ENCODE data around the gene LPP. TPM values are rescaled to one million over a fixed set of nuclear protein-coding genes. Genes with fewer than 3 reads are reported as not detected.

The LPP gene
- total RNA-seq, 4 donors from 2014 or later = 207 to 592 (median 406) TPM

GRCh38 chr3:188925376-188925775 is 771.4 kb downstream of the LPP start:
- Histone ChIP-seq H3K9me3 (no peaks in the 10 kb centered on the region), H3K27ac (no peak overlapping the region), H3K27me3 (no peaks in the 10 kb centered on the region), H3K4me1 (no peaks in the 10 kb centered on the region), H3K4me3 (no peak overlapping the region), H3K36me3 (no peaks in the 10 kb centered on the region)
- no peak for DNase-seq
- in situ Hi-C loops (cut with MboI; ENCODE audit: low pct_ligation_motif_present in 1 of 4, low pct_unique_long_range_greater_than_20kb in 1 of 4, low sequenced_read_pairs in 3 of 4) = no loop called here
- no peak for TF ChIP-seq POLR2AphosphoS5 (IDR thresholded peaks at IDR 0.05)
- TF ChIP-seq POLR2A (IDR thresholded peaks at IDR 0.05) = no peak
- TF ChIP-seq EP300 (IDR thresholded peaks at IDR 0.05; ENCODE audit: low read depth) = no peak
- TF ChIP-seq CTCF (IDR thresholded peaks at IDR 0.05) = no peak
- intact Hi-C loops (cut with DNase I; ENCODE audit: low total_unique reads) = no loop called here
- WGBS, 2 donors (ENCODE audit: low coverage in 1 of 2) = 89 to 95% methylated on average over 3 to 12 of the region's 12 CpGs

GRCh38 chr3:188926111-188926510 is 772.2 kb downstream of the LPP start:
- Histone ChIP-seq H3K4me3 (no peak overlapping the region), H3K36me3 (no peaks in the 10 kb centered on the region), H3K27ac (no peak overlapping the region), H3K9me3 (no peaks in the 10 kb centered on the region), H3K27me3 (no peaks in the 10 kb centered on the region), H3K4me1 (no peaks in the 10 kb centered on the region)
- in situ Hi-C loops (cut with MboI; ENCODE audit: low pct_ligation_motif_present in 1 of 4, low pct_unique_long_range_greater_than_20kb in 1 of 4, low sequenced_read_pairs in 3 of 4) = no loop called here
- TF ChIP-seq POLR2A (IDR thresholded peaks at IDR 0.05) (no peak), EP300 (IDR thresholded peaks at IDR 0.05; ENCODE audit: low read depth) (no peak), CTCF (IDR thresholded peaks at IDR 0.05) (no peak), POLR2AphosphoS5 (IDR thresholded peaks at IDR 0.05) (no peak)
- WGBS, 2 donors (ENCODE audit: low coverage in 1 of 2) = 87 to 100% methylated on average over 3 to 4 of the region's 4 CpGs
- intact Hi-C loops (cut with DNase I; ENCODE audit: low total_unique reads) = no loop called here
- no peak for DNase-seq

GRCh38 chr3:188926741-188927511 is 773.0 kb downstream of the LPP start:
- WGBS, 2 donors (ENCODE audit: low coverage in 1 of 2) = 80 to 86% methylated on average over 1 to 9 of the region's 9 CpGs
- H3K27ac ChIP-seq = no peak overlapping the region

GRCh38 chr3:188927971-188928370 is 774.0 kb downstream of the LPP start:
- no peak for TF ChIP-seq POLR2A (IDR thresholded peaks at IDR 0.05)
- Histone ChIP-seq H3K9me3 (no peaks in the 10 kb centered on the region), H3K27me3 (no peaks in the 10 kb centered on the region), H3K4me1 (no peaks in the 10 kb centered on the region), H3K4me3 (no peak overlapping the region), H3K27ac (no peak overlapping the region), H3K36me3 (no peaks in the 10 kb centered on the region)
- no peak for DNase-seq
- in situ Hi-C loops (cut with MboI; ENCODE audit: low pct_ligation_motif_present in 1 of 4, low pct_unique_long_range_greater_than_20kb in 1 of 4, low sequenced_read_pairs in 3 of 4) = no loop called here
- intact Hi-C loops (cut with DNase I; ENCODE audit: low total_unique reads) = no loop called here

More at GRCh38 chr3:188926741-188927511, 773.0 kb downstream of the LPP start:
- in situ Hi-C loops (cut with MboI; ENCODE audit: low pct_ligation_motif_present in 1 of 4, low pct_unique_long_range_greater_than_20kb in 1 of 4, low sequenced_read_pairs in 3 of 4) = no loop called here
- intact Hi-C loops (cut with DNase I; ENCODE audit: low total_unique reads) = no loop called here
- H3K9me3 ChIP-seq = no peaks in the 10 kb centered on the region
- TF ChIP-seq EP300 (IDR thresholded peaks at IDR 0.05; ENCODE audit: low read depth) (no peak), CTCF (IDR thresholded peaks at IDR 0.05) (no peak), POLR2AphosphoS5 (IDR thresholded peaks at IDR 0.05) (no peak), POLR2A (IDR thresholded peaks at IDR 0.05) (no peak)
- no peak overlapping the region for H3K4me3 ChIP-seq
- no peak for DNase-seq
- H3K27me3 ChIP-seq = no peaks in the 10 kb centered on the region
- H3K4me1 ChIP-seq = no peaks in the 10 kb centered on the region
- H3K36me3 ChIP-seq = no peaks in the 10 kb centered on the region

GRCh38 chr3:188929137-188929536 is 775.2 kb downstream of the LPP start:
- Histone ChIP-seq H3K27me3 (no peaks in the 10 kb centered on the region), H3K27ac (no peak overlapping the region), H3K4me1 (no peaks in the 10 kb centered on the region), H3K36me3 (no peaks in the 10 kb centered on the region), H3K9me3 (no peaks in the 10 kb centered on the region), H3K4me3 (no peak overlapping the region)
- intact Hi-C loops (cut with DNase I; ENCODE audit: low total_unique reads) (no loop called here), in situ Hi-C loops (cut with MboI; ENCODE audit: low pct_ligation_motif_present in 1 of 4, low pct_unique_long_range_greater_than_20kb in 1 of 4, low sequenced_read_pairs in 3 of 4) (no loop called here)
- TF ChIP-seq EP300 (IDR thresholded peaks at IDR 0.05; ENCODE audit: low read depth) = no peak
- peak in 2 of 5 experiments; percentile 20 to 36 for TF ChIP-seq CTCF (IDR thresholded peaks at IDR 0.05)
- WGBS, 2 donors (ENCODE audit: low coverage in 1 of 2) = 58 to 67% methylated on average over 2 of the region's 2 CpGs
- DNase-seq = no peak
